ENCODE data around the gene GATA3.

GRCh38 chr10:8058274-8059111 is 4.0 kb downstream of the GATA3 start:
- no peak for TF ChIP-seq CTCF (IDR thresholded peaks at IDR 0.05)
- TF ChIP-seq POLR2AphosphoS5 (IDR thresholded peaks at IDR 0.05) = no peak

All from breast epithelium (tissue), 3 donors.